Stomach (tissue), 4 donors: ENCODE data around the gene CHN1.

ENCODE experiments used
- CTCF ChIP-seq, 7 experiments: fragments of 450-650 bp in 4 of 7; fragments of 200-600 bp in 3 of 7; sonication (generic) in 3 of 7; IDR thresholded peaks; one replicate each; pipeline ENCODE4 v1.5.1; 2016 to 2019; ENCODE audit warnings: antibody characterized with exemption in 7 of 7, control low read depth in 2 of 7, mild to moderate bottlenecking in 1 of 7
- EP300 ChIP-seq: sonication (generic); formaldehyde crosslinking; IDR thresholded peaks from one replicate; pipeline ENCODE4 v1.6.1; 2017; ENCODE audit warnings: antibody characterized with exemption
- POLR2A ChIP-seq, 4 donors: fragments of 450-650 bp; IDR thresholded peaks; one replicate each; pipeline ENCODE4 v1.6.1; 2016; ENCODE audit warnings: antibody characterized with exemption in 4 of 4, control low read depth in 2 of 4, mild to moderate bottlenecking in 1 of 4, moderate library complexity in 1 of 4
- POLR2AphosphoS5 ChIP-seq, 3 donors: sonication (generic); formaldehyde crosslinking; IDR thresholded peaks; one replicate each; pipeline ENCODE4 v1.6.1; 2016; ENCODE audit warnings: antibody characterized with exemption in 3 of 3

- TF ChIP-seq CTCF (IDR thresholded peaks at IDR 0.05), result no peak
- TF ChIP-seq POLR2A (IDR thresholded peaks at IDR 0.05), result no peak
- TF ChIP-seq POLR2AphosphoS5 (IDR thresholded peaks at IDR 0.05), result peak in 1 of 3 donors; percentile 42
- no peak for TF ChIP-seq EP300
These were observed 45.4 kb downstream of the CHN1 start for GRCh38 chr2:174959787-174960186.
